Measurements from ENCODE around the gene ZDBF2.

ZDBF2 gene

GRCh38 chr2:206311026-206311425 lies 36.6 kb downstream of the ZDBF2 start:
- H3K36me3 ChIP-seq (ENCODE audit: control insufficient read depth in 2 of 2, insufficient read depth in 1 of 2, low read length in 2 of 2), result peaks cover 3 to 63% of the 10 kb centered on the region in 2 experiments; a peak in 2 of 3 replicates
- ChIA-PET CTCF (interaction anchor here (0.6 to 0.7 kb wide), 3 partner anchors 23 to 386 kb away, joined by 3 to 4 read pairs (median 3); no protein-coding TSS in a partner anchor), POLR2A (no interaction called here)
- H3K27ac ChIP-seq (ENCODE audit: extremely low read depth, low read depth, low read length), result no peak overlapping the region
- H3K9me3 ChIP-seq (ENCODE audit: control insufficient read depth, insufficient read depth, low read depth, low read length), result no peaks in the 10 kb centered on the region
- H3K4me1 ChIP-seq (ENCODE audit: control insufficient read depth, insufficient read depth, low read length), result no peaks in the 10 kb centered on the region
- no peak overlapping the region for H3K4me3 ChIP-seq (ENCODE audit: low read depth, low read length)
- TF ChIP-seq, protein P1, sequence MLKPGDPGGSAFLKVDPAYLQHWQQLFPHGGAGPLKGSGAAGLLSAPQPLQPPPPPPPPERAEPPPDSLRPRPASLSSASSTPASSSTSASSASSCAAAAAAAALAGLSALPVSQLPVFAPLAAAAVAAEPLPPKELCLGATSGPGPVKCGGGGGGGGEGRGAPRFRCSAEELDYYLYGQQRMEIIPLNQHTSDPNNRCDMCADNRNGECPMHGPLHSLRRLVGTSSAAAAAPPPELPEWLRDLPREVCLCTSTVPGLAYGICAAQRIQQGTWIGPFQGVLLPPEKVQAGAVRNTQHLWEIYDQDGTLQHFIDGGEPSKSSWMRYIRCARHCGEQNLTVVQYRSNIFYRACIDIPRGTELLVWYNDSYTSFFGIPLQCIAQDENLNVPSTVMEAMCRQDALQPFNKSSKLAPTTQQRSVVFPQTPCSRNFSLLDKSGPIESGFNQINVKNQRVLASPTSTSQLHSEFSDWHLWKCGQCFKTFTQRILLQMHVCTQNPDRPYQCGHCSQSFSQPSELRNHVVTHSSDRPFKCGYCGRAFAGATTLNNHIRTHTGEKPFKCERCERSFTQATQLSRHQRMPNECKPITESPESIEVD (tag by site-specific recombination; IDR thresholded peaks at IDR 0.05), result no peak

DNA sequence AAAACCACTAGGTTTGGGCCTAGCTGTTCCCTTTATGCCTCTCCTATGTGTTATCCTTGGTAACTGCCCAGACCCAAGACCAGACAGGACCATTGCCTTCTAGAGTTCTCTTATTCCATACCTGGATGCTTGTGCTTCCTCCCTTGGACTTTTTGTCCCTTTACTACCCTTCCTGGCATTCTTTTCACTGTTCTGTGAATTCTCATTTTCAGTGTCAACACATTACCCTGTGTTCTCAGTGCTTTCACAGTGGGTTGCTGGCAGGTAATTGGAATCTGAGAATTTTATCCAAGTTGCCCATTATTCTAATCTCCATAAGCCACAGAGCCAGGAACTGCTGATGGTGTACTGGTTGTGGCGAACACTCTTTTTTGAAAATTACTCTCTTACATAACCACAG lies 41.7 kb downstream of the ZDBF2 start:
- ChIA-PET POLR2A (no interaction called here), CTCF (no interaction called here)
- peaks cover 10 to 43% of the 10 kb centered on the region in 2 experiments for H3K36me3 ChIP-seq (ENCODE audit: control insufficient read depth in 2 of 2, insufficient read depth in 1 of 2, low read length in 2 of 2)
- TF ChIP-seq PATZ1 (tag by site-specific recombination; IDR thresholded peaks at IDR 0.05) (no peak), ZSCAN30 (tag by site-specific recombination; IDR thresholded peaks at IDR 0.05) (no peak), ZNF660 (tag by site-specific recombination; IDR thresholded peaks at IDR 0.05) (no peak), ZNF692 (tag by site-specific recombination; IDR thresholded peaks at IDR 0.05) (no peak), ZNF302 (tag by site-specific recombination; IDR thresholded peaks at IDR 0.05; ENCODE audit: low read depth) (no peak), ZNF560 (tag by site-specific recombination; IDR thresholded peaks at IDR 0.05; ENCODE audit: borderline replicate concordance) (no peak), ELK4 (IDR thresholded peaks at IDR 0.05; ENCODE audit: borderline replicate concordance, low read depth, low read length) (no peak), ZIC2 (tag by site-specific recombination; IDR thresholded peaks at IDR 0.05) (no peak), ZNF596 (tag by site-specific recombination; IDR thresholded peaks at IDR 0.05) (no peak), ZNF335 (tag by site-specific recombination; conservative IDR thresholded peaks at IDR 0.05) (no peak), ZNF366 (tag by site-specific recombination; conservative IDR thresholded peaks at IDR 0.05) (no peak), ZNF791 (tag by site-specific recombination; IDR thresholded peaks at IDR 0.05) (no peak), ZNF146 (tag by site-specific recombination; IDR thresholded peaks at IDR 0.05) (no peak), ZNF404 (tag by site-specific recombination; IDR thresholded peaks at IDR 0.05) (no peak), ZNF223 (tag by site-specific recombination; IDR thresholded peaks at IDR 0.05) (no peak), ZNF658 (tag by site-specific recombination; IDR thresholded peaks at IDR 0.05) (no peak), ZNF600 (tag by site-specific recombination; IDR thresholded peaks at IDR 0.05) (no peak)
- TF ChIP-seq, protein P2, sequence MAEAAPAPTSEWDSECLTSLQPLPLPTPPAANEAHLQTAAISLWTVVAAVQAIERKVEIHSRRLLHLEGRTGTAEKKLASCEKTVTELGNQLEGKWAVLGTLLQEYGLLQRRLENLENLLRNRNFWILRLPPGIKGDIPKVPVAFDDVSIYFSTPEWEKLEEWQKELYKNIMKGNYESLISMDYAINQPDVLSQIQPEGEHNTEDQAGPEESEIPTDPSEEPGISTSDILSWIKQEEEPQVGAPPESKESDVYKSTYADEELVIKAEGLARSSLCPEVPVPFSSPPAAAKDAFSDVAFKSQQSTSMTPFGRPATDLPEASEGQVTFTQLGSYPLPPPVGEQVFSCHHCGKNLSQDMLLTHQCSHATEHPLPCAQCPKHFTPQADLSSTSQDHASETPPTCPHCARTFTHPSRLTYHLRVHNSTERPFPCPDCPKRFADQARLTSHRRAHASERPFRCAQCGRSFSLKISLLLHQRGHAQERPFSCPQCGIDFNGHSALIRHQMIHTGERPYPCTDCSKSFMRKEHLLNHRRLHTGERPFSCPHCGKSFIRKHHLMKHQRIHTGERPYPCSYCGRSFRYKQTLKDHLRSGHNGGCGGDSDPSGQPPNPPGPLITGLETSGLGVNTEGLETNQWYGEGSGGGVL (tag by site-specific recombination; IDR thresholded peaks at IDR 0.05), result no peak
- TF ChIP-seq, protein P3, sequence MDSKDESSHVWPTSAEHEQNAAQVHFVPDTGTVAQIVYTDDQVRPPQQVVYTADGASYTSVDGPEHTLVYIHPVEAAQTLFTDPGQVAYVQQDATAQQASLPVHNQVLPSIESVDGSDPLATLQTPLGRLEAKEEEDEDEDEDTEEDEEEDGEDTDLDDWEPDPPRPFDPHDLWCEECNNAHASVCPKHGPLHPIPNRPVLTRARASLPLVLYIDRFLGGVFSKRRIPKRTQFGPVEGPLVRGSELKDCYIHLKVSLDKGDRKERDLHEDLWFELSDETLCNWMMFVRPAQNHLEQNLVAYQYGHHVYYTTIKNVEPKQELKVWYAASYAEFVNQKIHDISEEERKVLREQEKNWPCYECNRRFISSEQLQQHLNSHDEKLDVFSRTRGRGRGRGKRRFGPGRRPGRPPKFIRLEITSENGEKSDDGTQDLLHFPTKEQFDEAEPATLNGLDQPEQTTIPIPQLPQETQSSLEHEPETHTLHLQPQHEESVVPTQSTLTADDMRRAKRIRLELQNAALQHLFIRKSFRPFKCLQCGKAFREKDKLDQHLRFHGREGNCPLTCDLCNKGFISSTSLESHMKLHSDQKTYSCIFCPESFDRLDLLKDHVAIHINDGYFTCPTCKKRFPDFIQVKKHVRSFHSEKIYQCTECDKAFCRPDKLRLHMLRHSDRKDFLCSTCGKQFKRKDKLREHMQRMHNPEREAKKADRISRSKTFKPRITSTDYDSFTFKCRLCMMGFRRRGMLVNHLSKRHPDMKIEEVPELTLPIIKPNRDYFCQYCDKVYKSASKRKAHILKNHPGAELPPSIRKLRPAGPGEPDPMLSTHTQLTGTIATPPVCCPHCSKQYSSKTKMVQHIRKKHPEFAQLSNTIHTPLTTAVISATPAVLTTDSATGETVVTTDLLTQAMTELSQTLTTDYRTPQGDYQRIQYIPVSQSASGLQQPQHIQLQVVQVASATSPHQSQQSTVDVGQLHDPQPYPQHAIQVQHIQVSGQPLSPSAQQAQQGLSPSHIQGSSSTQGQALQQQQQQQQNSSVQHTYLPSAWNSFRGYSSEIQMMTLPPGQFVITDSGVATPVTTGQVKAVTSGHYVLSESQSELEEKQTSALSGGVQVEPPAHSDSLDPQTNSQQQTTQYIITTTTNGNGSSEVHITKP (tag by site-specific recombination; IDR thresholded peaks at IDR 0.05), result no peak
- H3K4me1 ChIP-seq (ENCODE audit: control insufficient read depth, insufficient read depth, low read length), result no peaks in the 10 kb centered on the region
- no peak overlapping the region for H3K4me3 ChIP-seq (ENCODE audit: low read depth, low read length)
- no peaks in the 10 kb centered on the region for H3K9me3 ChIP-seq (ENCODE audit: control insufficient read depth, insufficient read depth, low read depth, low read length)
- no peak overlapping the region for H3K27ac ChIP-seq (ENCODE audit: extremely low read depth, low read depth, low read length)
